Aorta (tissue), 5 donors: ENCODE results near the gene MRPL23. TPM values are rescaled to one million over a fixed set of nuclear protein-coding genes. Genes with fewer than 3 reads are reported as not detected.

Experiments
- ATAC-seq: fragments of 200-7000 bp; cut with Tn5 transposase; one replicate; pipeline ENCODE4 v1.9.1; 2022; ENCODE audit warnings: moderate library complexity; ENCODE audit not compliant: low FRiP score
- DNase-seq, 2 donors: peaks; one replicate each; pipeline ENCODE4 v3.0.0-alpha.2; 2020
- H3K27ac ChIP-seq, 2 donors: one replicate each; pipeline ENCODE4 v1.5.1; 2013; ENCODE audit warnings: low read length in 2 of 2, mild to moderate bottlenecking in 2 of 2, moderate library complexity in 2 of 2, control low read depth in 1 of 2, inconsistent platforms in 1 of 2, low read depth in 1 of 2
- H3K27me3 ChIP-seq, 2 donors: one replicate each; pipeline ENCODE4 v1.6.1; 2013; ENCODE audit warnings: control low read depth in 1 of 2, low read length in 1 of 2, mild to moderate bottlenecking in 1 of 2, moderate library complexity in 1 of 2; ENCODE audit not compliant: insufficient read depth in 2 of 2, control insufficient read depth in 1 of 2
- H3K36me3 ChIP-seq, 2 donors: one replicate each; pipeline ENCODE4 v1.6.1; 2013; ENCODE audit warnings: control low read depth in 1 of 2, low read length in 1 of 2, mild to moderate bottlenecking in 1 of 2; ENCODE audit not compliant: insufficient read depth in 2 of 2, control insufficient read depth in 1 of 2
- H3K4me1 ChIP-seq, 2 donors: one replicate each; pipeline ENCODE4 v1.6.1; 2013; ENCODE audit warnings: low read length in 2 of 2, control low read depth in 1 of 2, mild to moderate bottlenecking in 1 of 2, moderate library complexity in 1 of 2; ENCODE audit not compliant: insufficient read depth in 2 of 2, control insufficient read depth in 1 of 2
- H3K4me3 ChIP-seq, 2 donors: one replicate each; pipeline ENCODE4 v1.5.1; 2013; ENCODE audit warnings: low read length in 2 of 2, control low read depth in 1 of 2, mild to moderate bottlenecking in 1 of 2
- H3K9me3 ChIP-seq: one replicate; pipeline ENCODE4 v1.6.1; 2013; ENCODE audit warnings: mild to moderate bottlenecking, low read length; ENCODE audit not compliant: control insufficient read depth
- WGBS, 2 donors: extraction: QIAGEN DNeasy Blood & Tissue Kit; methylation state at CpG; one replicate each; pipeline ENCODE4 v1.1.7; 2013; 5-methylcytosine and 5-hydroxymethylcytosine counted together
- intact Hi-C, 2 donors: fragments of 100-400 bp; cut with DNase I; formaldehyde crosslinking; loops; one replicate each; pipeline versions ENCODE4 v1.14.2 to v1.15.0; 2022
- polyA plus RNA-seq, 2 donors: library from polyadenylated mRNA; stranded (reverse); fragments of 200-250 nt; gene quantifications; one replicate each; pipeline ENCODE4 v1.2.3, GENCODE V29; 2013
- total RNA-seq, 2 donors: library from RNA; stranded (reverse); fragmentation: NEBNext Ultra II Directional; extraction: Animal tissue kit (Norgen Biotek cat#: 25700); gene quantifications; one replicate each; pipeline ENCODE4 v1.2.1, GENCODE V29; 2021
- donor health status: healthy with polysubstance abuse.
- donor health status: Bipolar disorder and iron deficiency.
- donor health status: DM: no; HTN: no; CAD: no.
- donor health status: DM: no; HTN: no; CAD: no.
- donor health status: DM: yes; HTN: yes; CAD: no.

The MRPL23 gene
- total and polyA plus RNA-seq, 4 donors: 23.4 to 143 (median 63.1) TPM

DNA sequence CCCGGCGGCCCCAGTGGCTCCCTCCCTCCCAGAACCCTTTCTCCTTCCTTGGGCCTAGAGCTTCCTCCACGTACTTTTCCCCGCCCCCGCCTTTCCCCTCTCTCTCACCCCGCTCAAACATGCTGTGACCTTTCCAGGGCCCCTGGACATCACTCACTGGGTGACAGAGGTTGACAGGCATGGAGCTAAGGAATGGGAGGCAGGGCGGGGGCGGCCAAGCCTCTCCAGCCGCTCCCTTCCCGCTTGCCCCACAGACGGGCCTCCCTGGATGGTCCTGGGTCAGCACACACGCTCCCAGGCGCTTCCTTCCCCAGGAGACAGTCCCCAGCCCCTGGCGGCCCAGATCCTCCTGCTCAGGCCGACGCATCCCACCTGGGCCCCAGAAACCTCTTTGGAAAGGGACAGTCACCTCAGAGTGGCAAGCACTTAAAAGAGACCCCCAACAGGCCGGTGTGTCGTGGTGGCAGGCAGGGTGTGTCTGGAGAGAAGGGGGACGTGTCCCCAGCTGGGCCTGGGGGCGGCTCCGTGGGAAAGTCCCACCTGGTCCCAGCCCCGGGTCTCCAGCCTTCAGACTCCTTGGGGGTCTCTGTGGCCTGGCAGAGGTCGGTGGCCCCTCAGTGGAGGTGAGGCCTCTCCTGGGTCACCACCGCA, 41.7 kb downstream of the MRPL23 start:
- ATAC-seq (no peak), DNase-seq (peak in 1 of 2 donors; percentile 7)
- Histone ChIP-seq H3K9me3 (no peaks in the 10 kb centered on the region), H3K27ac (no peak overlapping the region), H3K4me3 (no peak overlapping the region), H3K4me1 (no peaks in the 10 kb centered on the region), H3K36me3 (no peaks in the 10 kb centered on the region), H3K27me3 (no peaks in the 10 kb centered on the region)
- intact Hi-C loops: no loop called here
- 82 to 90% methylated on average over 7 to 17 of the region's 24 CpGs for WGBS, 2 donors

DNA sequence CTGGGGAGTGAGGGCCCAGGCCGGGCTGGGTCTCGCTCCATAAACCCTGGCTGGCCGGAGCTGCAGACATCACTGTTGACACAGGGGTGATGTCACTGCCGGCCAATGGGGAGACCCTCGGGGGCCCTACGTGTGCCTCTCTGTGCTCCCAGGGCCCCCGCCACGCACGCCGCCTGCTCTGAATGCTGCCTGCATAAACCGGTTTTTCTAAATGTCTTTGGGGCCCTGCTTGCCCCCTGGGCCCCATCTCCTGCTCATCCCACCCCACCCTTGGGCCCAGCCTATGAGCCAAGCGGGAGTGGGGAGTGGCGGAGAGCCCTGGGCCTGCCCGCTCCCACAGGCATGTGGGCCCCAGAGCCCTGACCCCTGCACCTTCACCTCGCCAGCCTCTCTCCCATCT, 42.8 kb downstream of the MRPL23 start:
- H3K4me3 ChIP-seq: no peak overlapping the region
- no peaks in the 10 kb centered on the region for H3K27me3 ChIP-seq
- intact Hi-C loops: no loop called here
- DNase-seq (no peak), ATAC-seq (no peak)
- no peak overlapping the region for H3K27ac ChIP-seq
- no peaks in the 10 kb centered on the region for H3K9me3 ChIP-seq
- no peaks in the 10 kb centered on the region for H3K4me1 ChIP-seq
- H3K36me3 ChIP-seq: no peaks in the 10 kb centered on the region
- WGBS, 2 donors: no CpG with 5 or more reads among the region's 15 CpGs

DNA sequence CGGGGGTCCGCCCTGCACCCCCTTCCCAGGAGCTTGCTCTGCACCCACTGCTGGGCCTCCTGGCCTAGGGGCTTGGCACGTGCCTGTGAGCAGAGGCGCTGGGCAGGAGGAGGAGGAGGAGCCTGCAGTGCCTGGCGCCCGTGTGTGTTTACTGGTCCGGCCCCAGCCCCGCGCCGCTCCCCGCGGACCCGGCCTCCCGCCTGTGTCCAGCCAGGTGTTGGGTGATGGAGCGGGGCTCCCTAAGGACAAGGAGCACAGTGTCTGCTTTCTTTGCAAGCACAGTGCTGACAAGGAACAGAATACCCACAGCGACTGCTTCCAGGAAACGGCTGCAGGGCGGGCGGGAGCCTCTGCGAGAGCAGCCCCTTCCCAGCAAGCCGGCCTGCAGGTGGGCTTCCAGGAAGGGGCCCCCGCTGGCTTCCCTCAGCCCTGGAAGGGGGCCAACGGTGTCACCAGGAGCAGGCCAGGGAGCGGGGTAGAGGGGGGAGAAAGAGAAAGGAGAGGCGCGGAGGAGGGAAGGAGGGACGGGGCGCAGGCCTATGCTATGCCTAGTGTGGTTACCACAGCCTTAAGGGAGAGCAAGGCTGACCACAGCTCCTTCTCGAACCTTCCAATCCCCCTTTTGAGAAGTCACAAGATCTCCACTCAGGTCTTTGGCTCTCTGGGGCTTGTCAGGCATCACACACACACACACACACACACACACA, 43.9 kb downstream of the MRPL23 start:
- Histone ChIP-seq H3K27me3 (no peaks in the 10 kb centered on the region), H3K4me3 (no peak overlapping the region), H3K27ac (no peak overlapping the region), H3K36me3 (no peaks in the 10 kb centered on the region), H3K9me3 (no peaks in the 10 kb centered on the region), H3K4me1 (no peaks in the 10 kb centered on the region)
- WGBS, 2 donors: no CpG with 5 or more reads among the region's 29 CpGs
- DNase-seq (no peak), ATAC-seq (no peak)
- intact Hi-C loops: no loop called here

GRCh38 chr11:1992111-1992510, 45.0 kb downstream of the MRPL23 start:
- DNase-seq (peak; percentile 25 to 35), ATAC-seq (no peak)
- Histone ChIP-seq H3K36me3 (no peaks in the 10 kb centered on the region), H3K4me1 (no peaks in the 10 kb centered on the region), H3K27ac (no peak overlapping the region), H3K9me3 (no peaks in the 10 kb centered on the region), H3K27me3 (no peaks in the 10 kb centered on the region), H3K4me3 (no peak overlapping the region)
- 94% methylated on average over 16 of the region's 26 CpGs; no CpG with 5 or more reads in 1 of the 2 donors for WGBS, 2 donors
- intact Hi-C loops: no loop called here

DNA sequence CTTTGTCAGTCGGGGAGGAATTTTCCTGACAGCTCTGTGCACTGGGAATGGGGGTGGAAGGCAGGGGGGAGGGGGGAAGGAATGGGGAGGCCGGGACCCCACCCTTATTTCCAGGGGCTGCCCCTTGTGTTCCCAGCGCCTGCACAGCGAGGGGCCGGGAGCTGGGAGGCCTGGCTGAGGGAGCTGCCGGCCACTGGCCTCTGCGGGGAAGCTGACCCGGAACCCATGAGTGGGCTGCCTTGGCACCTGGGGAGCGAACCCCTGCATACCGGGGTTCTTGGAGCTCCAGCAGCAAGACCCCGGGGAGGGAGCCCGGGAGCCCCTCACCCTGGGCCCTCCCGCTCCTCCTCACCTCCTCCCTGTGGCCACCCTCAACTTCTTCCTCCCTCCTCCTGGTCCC, 47.0 kb downstream of the MRPL23 start:
- ATAC-seq: no peak
- peak; percentile 13 to 47 for DNase-seq
- Histone ChIP-seq H3K27ac (no peak overlapping the region), H3K4me3 (no peak overlapping the region), H3K36me3 (no peaks in the 10 kb centered on the region), H3K9me3 (no peaks in the 10 kb centered on the region), H3K27me3 (no peaks in the 10 kb centered on the region), H3K4me1 (no peaks in the 10 kb centered on the region)
- WGBS, 2 donors: 77% methylated on average over 12 of the region's 13 CpGs; no CpG with 5 or more reads in 1 of the 2 donors
- intact Hi-C loops: no loop called here

- no peaks in the 10 kb centered on the region for H3K27me3 ChIP-seq
- ATAC-seq (no peak), DNase-seq (no peak)
- WGBS, 2 donors: no CpG with 5 or more reads among the region's 14 CpGs
- intact Hi-C loops: no loop called here
- H3K27ac ChIP-seq: no peak within 1 kb of the TSS
- H3K4me3 ChIP-seq: no peak within 1 kb of the TSS
- H3K9me3 ChIP-seq: no peaks in the 10 kb centered on the region
- no peaks in the 10 kb centered on the region for H3K4me1 ChIP-seq
- H3K36me3 ChIP-seq: no peaks in the 10 kb centered on the region
Observed at GRCh38 chr11:1997755-1998154, 50.6 kb downstream of the MRPL23 start, which contains the start of gene H19. Gene H19, minus strand, starts transcription at chr11:1997842.

DNA sequence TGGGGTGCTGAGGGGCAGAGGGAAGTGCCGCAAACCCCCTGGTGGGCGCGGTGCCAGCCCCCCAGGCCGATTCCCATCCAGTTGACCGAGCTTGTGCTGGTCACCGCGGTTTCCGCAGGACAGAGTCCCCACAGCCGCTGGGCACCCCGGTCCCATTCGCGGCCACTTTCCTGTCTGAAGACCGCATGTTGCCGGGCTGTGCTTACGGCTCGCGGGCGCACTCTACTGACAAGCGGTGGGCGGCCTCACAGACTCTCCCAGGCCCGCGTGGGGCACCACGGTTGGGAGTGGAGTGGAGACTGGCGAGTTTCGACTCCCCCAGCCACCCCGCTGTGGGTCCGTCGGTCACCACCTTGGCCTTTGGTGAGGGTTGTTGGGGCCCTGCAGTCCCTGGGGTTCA, 51.2 kb downstream of the MRPL23 start:
- ATAC-seq: peak; percentile 61

GRCh38 chr11:1998861-1999260, 51.7 kb downstream of the MRPL23 start:
- DNase-seq: no peak
- intact Hi-C loops: no loop called here
- WGBS, 2 donors: no CpG with 5 or more reads among the region's 15 CpGs
- H3K9me3 ChIP-seq: no peaks in the 10 kb centered on the region
- no peak for ATAC-seq
- H3K27ac ChIP-seq: no peak overlapping the region
- no peaks in the 10 kb centered on the region for H3K27me3 ChIP-seq
- no peaks in the 10 kb centered on the region for H3K4me1 ChIP-seq
- H3K36me3 ChIP-seq: no peaks in the 10 kb centered on the region
- no peak overlapping the region for H3K4me3 ChIP-seq

More for the DNA sequence above, 51.2 kb downstream of the MRPL23 start:
- H3K36me3 ChIP-seq: no peaks in the 10 kb centered on the region
- no peak for DNase-seq
- no peak overlapping the region for H3K27ac ChIP-seq
- intact Hi-C loops: no loop called here
- no peaks in the 10 kb centered on the region for H3K9me3 ChIP-seq
- WGBS, 2 donors: no CpG with 5 or more reads among the region's 28 CpGs
- no peak overlapping the region for H3K4me3 ChIP-seq
- H3K27me3 ChIP-seq: no peaks in the 10 kb centered on the region
- no peaks in the 10 kb centered on the region for H3K4me1 ChIP-seq
